ENCODE results near the gene FTH1.

DNA sequence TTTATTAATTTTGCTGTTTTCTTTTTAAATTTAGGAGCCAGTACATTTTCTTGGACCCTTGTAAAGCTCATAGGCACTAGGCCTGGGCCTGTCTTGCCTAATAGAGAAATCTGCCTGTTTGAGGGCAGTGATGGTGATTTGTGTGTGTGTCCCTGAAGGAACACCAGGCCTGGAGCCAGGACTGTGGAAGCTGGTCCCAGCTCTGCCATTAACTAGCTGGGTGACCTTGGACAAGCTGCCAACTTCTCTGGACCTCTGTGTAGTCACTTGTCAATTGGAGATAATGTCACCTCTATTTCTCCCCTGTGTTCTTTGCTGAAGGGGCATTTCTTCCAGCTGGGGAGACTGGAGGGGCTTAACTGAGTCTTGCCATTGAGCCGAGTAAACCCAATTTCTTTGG is 16.0 kb upstream of the FTH1 start:
- TF ChIP-seq PBX3 (IDR thresholded peaks at IDR 0.05), result no peak
- no peak for TF ChIP-seq POLR2AphosphoS5 (IDR thresholded peaks at IDR 0.05; ENCODE audit: low read depth, low read length)
- no peak for TF ChIP-seq EP300 (IDR thresholded peaks at IDR 0.05; ENCODE audit: borderline replicate concordance in 1 of 2, low read depth in 1 of 2, low read length in 1 of 2)
